Heart left ventricle (tissue), 16 donors: ENCODE results near the gene NOP53. TPM values are rescaled to one million over a fixed set of nuclear protein-coding genes. Genes with fewer than 3 reads are reported as not detected.

Experiments used
- ATAC-seq, 4 donors: fragments of 200-7000 bp; cut with Tn5 transposase; one replicate each; pipeline ENCODE4 v1.9.1; 2020 to 2022; ENCODE audit warnings: moderate library complexity in 4 of 4, mild to moderate bottlenecking in 3 of 4, moderate number of reproducible peaks in 1 of 4
- DNase-seq, 5 donors: peaks; one replicate each; pipeline ENCODE4 v3.0.0-alpha.2; 2020
- H3K27ac ChIP-seq, 12 donors: fragments of 200-600 bp; sonication (generic) in 4 of 12; one replicate each; pipeline versions ENCODE4 v1.5.0 to v1.8.0; 2016 to 2022; ENCODE audit warnings: mild to moderate bottlenecking in 2 of 12
- H3K27me3 ChIP-seq, 9 donors: fragments of 200-600 bp; sonication (generic) in 2 of 9; one replicate each; pipeline versions ENCODE4 v1.5.1 to v1.8.0; 2016 to 2022; ENCODE audit warnings: mild to moderate bottlenecking in 3 of 9
- H3K36me3 ChIP-seq, 9 donors: fragments of 200-600 bp; sonication (generic) in 2 of 9; one replicate each; pipeline versions ENCODE4 v1.5.0 to v1.8.0; 2018 to 2022; ENCODE audit warnings: mild to moderate bottlenecking in 2 of 9
- H3K4me1 ChIP-seq, 12 donors: fragments of 200-600 bp; sonication (generic) in 4 of 12; one replicate each; pipeline versions ENCODE4 v1.5.0 to v1.8.0; 2016 to 2022; ENCODE audit warnings: mild to moderate bottlenecking in 3 of 12
- H3K4me3 ChIP-seq, 12 donors: fragments of 200-600 bp; sonication (generic) in 4 of 12; one replicate each; pipeline versions ENCODE4 v1.5.0 to v1.8.0; 2017 to 2022; ENCODE audit warnings: mild to moderate bottlenecking in 9 of 12, moderate library complexity in 4 of 12
- H3K9me3 ChIP-seq, 12 donors: fragments of 200-600 bp; sonication (generic) in 4 of 12; one replicate each; pipeline versions ENCODE4 v1.5.0 to v1.8.0; 2016 to 2022; ENCODE audit warnings: mild to moderate bottlenecking in 1 of 12
- CTCF ChIP-seq, 12 donors: fragments of 200-600 bp; sonication (generic) in 4 of 12; IDR thresholded peaks; one replicate each; pipeline versions ENCODE4 v1.5.0 to v1.8.0; 2018 to 2022; ENCODE audit warnings: antibody characterized with exemption in 12 of 12, mild to moderate bottlenecking in 5 of 12
- POLR2A ChIP-seq, 2 donors: fragments of 450-650 bp; IDR thresholded peaks; one replicate each; pipeline ENCODE4 v1.6.1; 2017; ENCODE audit warnings: antibody characterized with exemption in 2 of 2, mild to moderate bottlenecking in 2 of 2, moderate library complexity in 2 of 2
- WGBS, 4 donors: extraction: QIAGEN DNeasy Blood & Tissue Kit in 2 of 4; methylation state at CpG; one replicate each; pipeline versions ENCODE4 v1.1.5 to v1.1.7; 2013 to 2018; 5-methylcytosine and 5-hydroxymethylcytosine counted together
- intact Hi-C, 10 donors: fragments of 100-400 bp; cut with DNase I; formaldehyde crosslinking; loops; one replicate each; pipeline versions ENCODE4 v1.11.1 to v1.14.2; 2022
- polyA plus RNA-seq, 2 donors: library from polyadenylated mRNA; stranded (reverse); fragments of 200-250 nt; gene quantifications; one replicate each; pipeline ENCODE4 v1.2.3, GENCODE V29; 2013
- total RNA-seq, 9 donors: library from RNA; depleted of rRNA in 2 of 9; stranded (reverse); fragments of >200 nt in 2 of 9; fragmentation: NEBNext Ultra II Directional in 3 of 9; extraction: Animal tissue kit (Norgen Biotek cat#: 25700) in 3 of 9; gene quantifications; one replicate each; pipeline versions ENCODE4 v1.1.0 to v1.2.4, GENCODE V29; 2016 to 2023
- donor health status: ischemic (EF 13 %, LVEDD 7.1; RV severe dilation, severe dysfunction).
- donor health status: healthy with polysubstance abuse.
- donor health status: DM: no; HTN: yes; CAD: no.
- donor health status: DM: no; HTN: no; CAD: no.
- donor health status: ischemic (EF 25% LVEDD 6.9; RV normal size, moderate dysfunction).
- donor health status: ischemic (EF 25% LVEDD 5.7; RV mildly dilated, moderate dysfunction).
- donor health status: healthy.
- donor health status: DM: yes; HTN: yes; CAD: no.
- donor health status: ischemic (EF 35%, LVEDD 5.7; RV mildly dilated, moderate dysfunction).
- donor health status: nonischemic (EF 11% LVEDD 7.7; RV severe dilation, severe dysfunction).
- donor health status: DM: yes; HTN: yes; CAD: no.
- donor health status: PGD.
- donor health status: ischemic (EF 29% LVEDD 5.4; RV normal size, mild dysfunction).
- donor health status: nonischemic (EF 23%, LVEDD 6.1; RV moderate dilation, normal function).

Gene NOP53
- total and polyA plus RNA-seq, 11 donors = 132 to 259 (median 172) TPM

- H3K27ac ChIP-seq = no peak overlapping the region
- whole genome bisulfite sequencing, 4 donors = 75 to 94% (median 84%) methylated on average over 5 to 7 of the region's 7 CpGs
- no peaks in the 10 kb centered on the region for H3K36me3 ChIP-seq
- DNase-seq = no peak
- H3K4me1 ChIP-seq = peaks cover 0 to 19% (median 3%) of the 10 kb centered on the region in 12 donors
- intact Hi-C loops = loop anchor here in 8 of 10 donors (1.0 to 10.0 kb wide), 4 partner anchors 22 to 99 kb away; no protein-coding TSS in a partner anchor
- no peaks in the 10 kb centered on the region for H3K9me3 ChIP-seq
- H3K27me3 ChIP-seq = no peaks in the 10 kb centered on the region
- TF ChIP-seq POLR2A (IDR thresholded peaks at IDR 0.05) (no peak), CTCF (IDR thresholded peaks at IDR 0.05) (no peak)
- H3K4me3 ChIP-seq = no peak overlapping the region
- no peak for ATAC-seq
Observed at GRCh38 chr19:47766359-47766620, 20.9 kb downstream of the NOP53 start.

- intact Hi-C loops = loop anchor here in 8 of 10 donors (1.0 to 10.0 kb wide), 4 partner anchors 22 to 98 kb away; no protein-coding TSS in a partner anchor
- no peak for ATAC-seq
Observed at GRCh38 chr19:47766670-47767069, 21.3 kb downstream of the NOP53 start.

GRCh38 chr19:47767349-47767748 is 22.0 kb downstream of the NOP53 start:
- intact Hi-C loops = loop anchor here in 6 of 10 donors (2.0 to 10.0 kb wide), 2 partner anchors 21 to 97 kb away; no protein-coding TSS in a partner anchor
- DNase-seq = no peak
- WGBS, 4 donors = 44 to 90% (median 84%) methylated on average over 2 of the region's 2 CpGs

More at GRCh38 chr19:47766670-47767069, 21.3 kb downstream of the NOP53 start:
- H3K27ac ChIP-seq = no peak overlapping the region
- H3K36me3 ChIP-seq = no peaks in the 10 kb centered on the region
- H3K9me3 ChIP-seq = no peaks in the 10 kb centered on the region
- H3K27me3 ChIP-seq = no peaks in the 10 kb centered on the region
- DNase-seq = no peak
- H3K4me1 ChIP-seq = peaks cover 0 to 19% (median 3%) of the 10 kb centered on the region in 12 donors
- H3K4me3 ChIP-seq = no peak overlapping the region
- TF ChIP-seq POLR2A (IDR thresholded peaks at IDR 0.05) = no peak
- no peak for TF ChIP-seq CTCF (IDR thresholded peaks at IDR 0.05)
- 79 to 91% (median 86%) methylated on average over 7 of the region's 7 CpGs for WGBS, 4 donors

GRCh38 chr19:47768604-47769003 is 23.3 kb downstream of the NOP53 start:
- Histone ChIP-seq H3K4me3 (no peak overlapping the region), H3K4me1 (peaks cover 0 to 9% (median 0%) of the 10 kb centered on the region in 12 donors), H3K9me3 (no peaks in the 10 kb centered on the region), H3K27me3 (no peaks in the 10 kb centered on the region), H3K36me3 (no peaks in the 10 kb centered on the region), H3K27ac (no peak overlapping the region)
- intact Hi-C loops = loop anchor here in 2 of 10 donors (10.0 kb wide), 1 partner anchor 96 kb away; no protein-coding TSS in a partner anchor
- no peak for TF ChIP-seq POLR2A (IDR thresholded peaks at IDR 0.05)
- no peak for TF ChIP-seq CTCF (IDR thresholded peaks at IDR 0.05)
- DNase-seq (no peak), ATAC-seq (no peak)
- WGBS, 4 donors = 78 to 93% (median 90%) methylated on average over 2 of the region's 2 CpGs

More at GRCh38 chr19:47767349-47767748, 22.0 kb downstream of the NOP53 start:
- Histone ChIP-seq H3K4me1 (peaks cover 0 to 18% (median 3%) of the 10 kb centered on the region in 12 donors), H3K4me3 (no peak overlapping the region), H3K27ac (no peak overlapping the region), H3K27me3 (no peaks in the 10 kb centered on the region), H3K9me3 (no peaks in the 10 kb centered on the region), H3K36me3 (no peaks in the 10 kb centered on the region)
- ATAC-seq = no peak
- TF ChIP-seq POLR2A (IDR thresholded peaks at IDR 0.05) = no peak
- no peak for TF ChIP-seq CTCF (IDR thresholded peaks at IDR 0.05)
